HL-60 (cell line): ENCODE results near the gene CTRL.

Source experiments
- DNase-seq, 2 experiments: peaks; one replicate each; pipeline ENCODE4 v3.0.0-alpha.2; 2010 to 2020; ENCODE audit warnings: low read depth in 1 of 2, low spot score in 1 of 2
- H3K27ac ChIP-seq: fragments of 250-450 bp; sonication (Bioruptor Pico); replicated peaks from 2 replicates; pipeline ENCODE4 v1.5.1; 2020; ENCODE audit warnings: mild to moderate bottlenecking, moderate library complexity
- H3K27me3 ChIP-seq: fragments of 250-450 bp; sonication (Bioruptor Pico); 2 replicates; pipeline ENCODE4 v1.5.1; 2021; ENCODE audit warnings: mild to moderate bottlenecking, moderate library complexity; ENCODE audit not compliant: insufficient read depth, poor library complexity, severe bottlenecking
- H3K4me3 ChIP-seq: replicated peaks from 2 replicates; pipeline ENCODE4 v1.5.1; 2011; ENCODE audit warnings: mild to moderate bottlenecking, control low read depth, low read length; ENCODE audit not compliant: insufficient read depth
- GABPA ChIP-seq: IDR thresholded peaks from 2 replicates; pipeline ENCODE4 v1.6.1; 2012; ENCODE audit warnings: low read depth
- POLR2AphosphoS5 ChIP-seq: IDR thresholded peaks from 2 replicates; pipeline ENCODE4 v1.6.1; 2012; ENCODE audit warnings: low read depth
- REST ChIP-seq: IDR thresholded peaks from 2 replicates; pipeline ENCODE4 v1.6.1; 2012; ENCODE audit warnings: low read depth; ENCODE audit not compliant: insufficient replicate concordance
- SPI1 ChIP-seq: IDR thresholded peaks from 2 replicates; pipeline ENCODE4 v1.6.1; 2012; ENCODE audit warnings: low read depth, mild to moderate bottlenecking, borderline replicate concordance
- TF ChIP-seq, protein P1 (sequence below): IDR thresholded peaks from one replicate; pipeline ENCODE4 v1.5.1; 2011; ENCODE audit warnings: low read length, control low read depth, inconsistent platforms; ENCODE audit not compliant: insufficient read depth

CTRL gene

DNA sequence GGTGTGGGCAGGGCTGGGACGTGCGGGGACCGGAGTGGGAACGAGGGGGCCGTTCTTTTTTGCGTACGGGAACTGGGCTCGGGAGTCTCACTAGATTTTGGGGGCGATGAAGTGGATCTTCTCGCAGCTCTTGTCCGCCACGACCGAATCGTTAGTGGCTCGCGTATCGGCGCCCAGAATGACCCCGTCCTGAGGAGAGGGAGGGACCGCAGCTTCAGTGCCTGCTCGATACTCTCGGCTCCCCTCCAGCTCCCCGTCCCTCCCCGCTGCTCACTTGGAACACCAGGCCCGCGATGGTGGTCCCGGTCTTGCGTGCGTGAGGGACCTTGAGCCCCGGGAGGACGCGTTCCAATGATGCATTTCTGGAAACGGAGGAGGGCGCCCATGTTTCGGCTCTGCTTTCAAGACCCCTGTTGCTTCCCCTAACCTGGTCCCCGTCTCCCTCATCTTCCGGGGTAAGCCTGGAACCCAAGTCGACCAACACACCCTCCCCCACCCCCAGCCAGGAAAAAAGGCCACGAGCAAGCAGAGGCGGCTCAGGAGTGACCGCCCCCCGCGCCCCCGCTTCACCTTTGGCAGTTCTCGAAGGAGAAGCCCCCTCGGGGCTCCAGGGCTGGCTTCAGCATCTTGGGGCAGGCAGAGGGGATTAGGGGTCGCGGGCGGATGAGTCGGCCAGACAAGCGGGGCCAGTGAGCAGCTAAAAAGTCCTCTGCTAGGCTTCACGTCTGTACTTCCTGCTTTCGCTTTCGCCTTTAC is 4.6 kb upstream of the CTRL start, which contains the start of gene PSMB10:
PSMB10 (minus strand) TSS at position 727 of the 756 bp plus-strand sequence; CDS start at position 626, 101 bp downstream.
- DNase-seq, result peak; percentile 63 to 67
- Histone ChIP-seq H3K4me3 (peak within 1 kb of the TSS; percentile 94), H3K27me3 (no peaks in the 10 kb centered on the region), H3K27ac (peak within 1 kb of the TSS; percentile 94)
- TF ChIP-seq GABPA (no peak), POLR2AphosphoS5 (peak; percentile 65; the same call in 1 of the 2 replicates), REST (no peak), SPI1 (no peak)

DNA sequence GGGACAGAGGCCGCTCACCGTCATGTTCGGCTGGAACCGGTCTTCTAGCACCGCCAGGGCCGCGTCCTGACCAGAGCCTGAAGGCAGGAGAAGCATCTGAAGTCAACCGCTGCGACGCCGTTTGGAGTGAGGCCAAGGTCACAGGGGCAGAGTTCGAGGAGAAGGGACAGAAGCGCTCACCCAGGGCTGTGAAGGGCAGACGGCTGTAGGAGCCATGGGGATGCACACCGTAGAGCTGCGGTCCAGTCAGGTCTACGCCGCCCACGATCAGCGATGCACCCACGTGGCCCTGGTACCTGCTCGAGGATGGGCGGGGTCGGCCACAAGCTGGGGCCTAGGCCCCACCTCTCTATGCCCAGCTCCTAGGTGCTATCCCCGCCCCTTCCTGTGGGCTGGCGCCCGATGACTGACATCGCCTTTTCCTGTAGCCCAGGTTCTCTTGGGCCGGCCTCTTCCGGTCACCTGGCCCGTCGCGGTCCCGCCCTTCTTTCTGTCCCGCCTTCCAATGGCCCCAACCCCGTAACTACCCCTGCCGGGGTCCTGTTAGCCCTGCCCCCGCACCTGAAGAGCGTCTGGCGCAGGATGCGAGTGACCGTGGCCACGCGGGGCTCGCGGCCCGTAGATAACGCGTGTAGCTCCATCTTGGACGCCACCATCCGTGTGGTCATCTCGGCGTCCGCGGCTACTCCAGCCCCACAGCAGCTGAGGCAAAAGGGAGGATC is 3.9 kb upstream of the CTRL start:
- Histone ChIP-seq H3K4me3 (peak overlapping the region; percentile 94), H3K27me3 (no peaks in the 10 kb centered on the region), H3K27ac (peak overlapping the region; percentile 94)
- peak; percentile 98 for DNase-seq
- TF ChIP-seq, protein P1, sequence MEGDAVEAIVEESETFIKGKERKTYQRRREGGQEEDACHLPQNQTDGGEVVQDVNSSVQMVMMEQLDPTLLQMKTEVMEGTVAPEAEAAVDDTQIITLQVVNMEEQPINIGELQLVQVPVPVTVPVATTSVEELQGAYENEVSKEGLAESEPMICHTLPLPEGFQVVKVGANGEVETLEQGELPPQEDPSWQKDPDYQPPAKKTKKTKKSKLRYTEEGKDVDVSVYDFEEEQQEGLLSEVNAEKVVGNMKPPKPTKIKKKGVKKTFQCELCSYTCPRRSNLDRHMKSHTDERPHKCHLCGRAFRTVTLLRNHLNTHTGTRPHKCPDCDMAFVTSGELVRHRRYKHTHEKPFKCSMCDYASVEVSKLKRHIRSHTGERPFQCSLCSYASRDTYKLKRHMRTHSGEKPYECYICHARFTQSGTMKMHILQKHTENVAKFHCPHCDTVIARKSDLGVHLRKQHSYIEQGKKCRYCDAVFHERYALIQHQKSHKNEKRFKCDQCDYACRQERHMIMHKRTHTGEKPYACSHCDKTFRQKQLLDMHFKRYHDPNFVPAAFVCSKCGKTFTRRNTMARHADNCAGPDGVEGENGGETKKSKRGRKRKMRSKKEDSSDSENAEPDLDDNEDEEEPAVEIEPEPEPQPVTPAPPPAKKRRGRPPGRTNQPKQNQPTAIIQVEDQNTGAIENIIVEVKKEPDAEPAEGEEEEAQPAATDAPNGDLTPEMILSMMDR, result no peak
- peak; percentile 79 for TF ChIP-seq GABPA
- TF ChIP-seq POLR2AphosphoS5, result peak; percentile 87
- TF ChIP-seq REST, result no peak
- TF ChIP-seq SPI1, result no peak

DNA sequence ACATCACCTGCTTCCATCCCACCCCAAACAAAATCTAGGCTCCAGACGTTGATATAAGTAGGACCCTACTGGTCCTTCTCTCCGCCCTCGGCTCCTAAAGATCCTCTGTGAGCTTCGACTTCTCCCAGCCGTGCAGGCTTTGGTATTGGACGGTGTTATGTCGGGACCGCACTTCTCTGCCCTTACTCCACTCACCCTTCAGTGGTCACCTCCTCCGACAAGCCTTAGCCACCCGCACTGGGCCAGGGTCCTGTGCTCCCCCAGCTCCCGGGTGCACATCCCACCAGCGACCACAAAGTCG is 3.4 kb upstream of the CTRL start:
- H3K27ac ChIP-seq, result peak overlapping the region; percentile 94
- no peaks in the 10 kb centered on the region for H3K27me3 ChIP-seq
- TF ChIP-seq, protein P1, result no peak
- TF ChIP-seq POLR2AphosphoS5, result peak; percentile 23; the same call in 1 of the 2 replicates
- DNase-seq, result no peak
- peak overlapping the region; percentile 94 for H3K4me3 ChIP-seq

DNA sequence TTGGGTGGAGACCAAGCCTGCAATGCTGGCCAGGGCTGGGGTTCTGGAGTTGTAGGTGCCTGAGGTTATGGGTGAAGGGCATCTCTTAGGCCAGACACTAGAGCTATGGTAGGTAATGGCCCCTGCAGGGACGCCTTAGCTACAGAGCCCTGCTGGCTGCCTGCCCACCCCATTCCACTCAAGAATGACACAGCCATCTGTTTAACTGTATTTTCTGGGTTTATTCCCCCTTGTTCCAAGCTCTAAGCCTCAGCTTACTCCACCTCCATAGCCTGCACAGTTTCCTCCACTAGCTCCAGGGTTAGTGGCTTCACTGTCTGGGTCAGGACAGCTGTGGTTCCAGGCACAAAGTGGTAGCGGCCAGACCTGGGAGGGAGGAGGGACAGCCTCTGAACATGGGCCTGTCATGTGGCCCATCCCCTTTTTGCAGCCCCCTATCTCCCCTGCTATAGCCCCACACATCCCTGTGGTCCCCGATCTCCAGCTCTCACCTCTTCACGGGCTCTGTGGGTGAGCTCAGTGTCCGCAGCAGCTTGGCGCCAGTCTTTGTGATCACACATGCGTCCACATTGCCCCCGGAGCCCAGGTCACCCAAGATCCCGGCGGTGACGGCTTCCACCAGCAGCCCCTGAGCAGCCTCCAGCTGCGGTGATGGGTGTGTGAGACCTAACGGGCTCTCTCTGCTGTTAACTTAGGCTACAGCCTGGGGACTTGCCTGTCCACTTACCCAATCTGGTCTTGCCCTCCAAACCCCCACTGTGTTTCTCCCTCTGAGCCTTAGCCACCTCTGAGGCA is 2.8 kb upstream of the CTRL start:
- no peak for DNase-seq
- TF ChIP-seq POLR2AphosphoS5 (no peak; the same call in 1 of the 2 replicates), GABPA (no peak), REST (no peak), SPI1 (no peak)
- TF ChIP-seq, protein P1, result no peak
- Histone ChIP-seq H3K27ac (no peak overlapping the region), H3K27me3 (no peaks in the 10 kb centered on the region), H3K4me3 (peak overlapping the region; percentile 94)
